Glomerular visceral epithelial cell (primary cell): Measurements from ENCODE around the gene VEGFA.

Experiments
- DNase-seq: peaks from one replicate; pipeline ENCODE4 v3.0.0-alpha.2; 2016; ENCODE audit errors: extremely low spot score

Gene VEGFA

GRCh38 chr6:43785220-43785752 is 15.3 kb downstream of the VEGFA start:
- no peak for DNase-seq

- DNase-seq = no peak
These were observed 15.9 kb downstream of the VEGFA start for GRCh38 chr6:43785904-43786303.

- no peak for DNase-seq
These were observed 16.8 kb downstream of the VEGFA start for GRCh38 chr6:43786664-43787329.

DNA sequence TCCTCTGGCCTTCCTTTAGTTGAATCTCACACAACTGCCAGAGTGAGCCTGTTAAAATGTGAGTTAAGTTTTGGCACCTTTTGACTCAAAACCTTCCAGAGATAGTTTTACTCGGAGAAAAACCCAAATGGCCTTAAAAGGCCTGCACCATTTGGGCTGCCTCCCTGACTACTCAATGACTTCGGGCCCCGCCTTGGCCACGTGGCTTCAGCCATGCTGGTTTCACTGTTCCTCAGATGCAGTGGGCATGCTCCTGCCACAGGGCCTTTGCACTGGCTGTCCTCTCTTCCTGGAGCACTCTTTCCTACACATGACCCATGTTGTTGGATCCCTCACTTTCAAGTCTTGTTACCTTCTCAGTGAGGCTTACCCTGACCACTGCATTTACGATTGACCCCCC is 18.3 kb downstream of the VEGFA start:
- no peak for DNase-seq

DNA sequence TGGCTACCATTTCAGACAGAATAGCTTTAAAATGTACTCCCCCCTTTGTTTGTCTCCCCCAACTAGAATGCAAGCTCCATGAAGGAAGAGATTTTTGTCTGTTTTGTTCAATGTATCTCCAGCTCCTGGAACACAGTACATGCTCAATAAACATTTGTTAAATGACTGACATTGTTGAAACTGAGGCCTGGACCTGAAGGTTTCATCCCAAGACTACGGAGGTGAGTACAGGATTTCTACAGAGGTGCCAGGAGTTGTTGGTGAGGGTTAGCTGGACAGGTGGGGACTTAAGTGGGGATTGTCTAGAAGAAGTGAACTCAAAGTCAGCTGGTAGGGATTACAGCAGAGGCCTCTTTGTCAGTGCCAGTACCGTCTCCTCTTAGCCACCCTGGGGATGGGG is 19.4 kb downstream of the VEGFA start:
- no peak for DNase-seq

- DNase-seq = no peak
These were observed 20.0 kb downstream of the VEGFA start for GRCh38 chr6:43790031-43790430.

DNA sequence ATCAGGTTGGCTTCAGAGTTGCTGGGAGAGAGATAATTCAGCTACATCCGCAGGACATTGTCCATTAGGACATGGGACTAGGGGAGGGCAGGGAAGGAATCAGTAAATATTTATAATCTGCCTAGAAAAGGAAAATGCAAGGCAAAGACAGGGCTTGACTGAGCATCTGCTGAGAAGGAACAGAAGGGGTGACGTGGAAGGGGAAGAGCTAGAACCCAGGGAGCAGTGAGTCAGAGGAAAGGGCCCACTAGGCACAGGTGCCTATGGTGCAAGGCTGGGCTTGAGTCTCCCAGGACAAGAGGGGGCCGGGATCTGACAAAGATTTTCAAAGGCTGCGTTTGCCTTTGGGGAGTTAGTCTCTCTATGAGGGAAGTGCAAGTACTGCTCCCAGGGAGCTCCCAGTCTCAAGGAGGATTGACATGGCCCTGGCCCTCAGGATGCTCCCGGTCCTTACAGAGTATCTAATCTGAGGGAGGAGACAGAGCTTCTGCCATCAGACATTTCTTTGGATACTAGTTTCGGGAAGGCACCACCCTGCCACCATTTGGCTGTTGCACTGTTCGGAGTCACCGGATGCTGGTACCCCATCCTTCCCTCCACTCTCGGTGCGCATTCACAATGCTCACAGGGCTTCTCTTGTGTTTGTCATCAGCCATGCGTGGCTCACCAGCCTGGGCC is 21.9 kb downstream of the VEGFA start:
- DNase-seq = no peak

DNA sequence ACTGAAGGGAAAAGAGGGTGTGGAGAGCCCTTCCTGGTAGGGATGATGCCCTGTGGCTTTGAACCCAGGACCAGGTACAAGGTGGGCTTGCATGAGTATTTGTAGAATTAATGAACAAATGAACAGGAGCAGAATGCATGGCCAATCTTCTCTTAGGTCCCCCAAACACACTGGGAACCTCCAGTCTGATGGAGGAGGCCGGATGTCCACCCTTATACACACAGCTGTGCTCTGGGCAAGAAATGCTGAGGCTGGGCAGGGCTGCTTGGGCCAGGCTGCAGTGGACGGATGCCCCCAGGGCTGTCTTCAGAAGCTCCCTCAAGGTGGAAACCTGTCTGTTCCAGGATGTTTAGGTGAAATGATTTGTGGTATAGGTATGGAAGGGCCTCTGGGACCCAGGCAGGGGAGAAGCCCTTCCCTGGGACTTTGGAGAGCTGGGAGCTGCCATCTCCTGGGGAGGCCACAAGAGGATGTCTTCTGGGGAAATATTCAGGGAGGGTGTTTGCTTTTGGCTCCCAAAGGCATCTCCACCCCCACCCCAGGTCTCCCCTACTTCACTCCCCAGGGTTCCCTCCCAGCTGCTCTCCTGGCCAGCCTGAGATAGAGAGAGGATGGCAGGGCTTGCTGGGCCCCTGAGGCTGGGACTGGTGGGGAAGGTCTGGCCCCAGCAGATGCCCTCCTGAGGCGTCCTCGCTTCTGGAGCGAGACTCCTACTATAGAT is 23.3 kb downstream of the VEGFA start:
- DNase-seq = no peak

- no peak for DNase-seq
These were observed 23.8 kb downstream of the VEGFA start for GRCh38 chr6:43793875-43794242.

GRCh38 chr6:43795421-43795820 is 25.4 kb downstream of the VEGFA start:
- no peak for DNase-seq

GRCh38 chr6:43796168-43796567 is 26.2 kb downstream of the VEGFA start:
- DNase-seq = no peak

DNA sequence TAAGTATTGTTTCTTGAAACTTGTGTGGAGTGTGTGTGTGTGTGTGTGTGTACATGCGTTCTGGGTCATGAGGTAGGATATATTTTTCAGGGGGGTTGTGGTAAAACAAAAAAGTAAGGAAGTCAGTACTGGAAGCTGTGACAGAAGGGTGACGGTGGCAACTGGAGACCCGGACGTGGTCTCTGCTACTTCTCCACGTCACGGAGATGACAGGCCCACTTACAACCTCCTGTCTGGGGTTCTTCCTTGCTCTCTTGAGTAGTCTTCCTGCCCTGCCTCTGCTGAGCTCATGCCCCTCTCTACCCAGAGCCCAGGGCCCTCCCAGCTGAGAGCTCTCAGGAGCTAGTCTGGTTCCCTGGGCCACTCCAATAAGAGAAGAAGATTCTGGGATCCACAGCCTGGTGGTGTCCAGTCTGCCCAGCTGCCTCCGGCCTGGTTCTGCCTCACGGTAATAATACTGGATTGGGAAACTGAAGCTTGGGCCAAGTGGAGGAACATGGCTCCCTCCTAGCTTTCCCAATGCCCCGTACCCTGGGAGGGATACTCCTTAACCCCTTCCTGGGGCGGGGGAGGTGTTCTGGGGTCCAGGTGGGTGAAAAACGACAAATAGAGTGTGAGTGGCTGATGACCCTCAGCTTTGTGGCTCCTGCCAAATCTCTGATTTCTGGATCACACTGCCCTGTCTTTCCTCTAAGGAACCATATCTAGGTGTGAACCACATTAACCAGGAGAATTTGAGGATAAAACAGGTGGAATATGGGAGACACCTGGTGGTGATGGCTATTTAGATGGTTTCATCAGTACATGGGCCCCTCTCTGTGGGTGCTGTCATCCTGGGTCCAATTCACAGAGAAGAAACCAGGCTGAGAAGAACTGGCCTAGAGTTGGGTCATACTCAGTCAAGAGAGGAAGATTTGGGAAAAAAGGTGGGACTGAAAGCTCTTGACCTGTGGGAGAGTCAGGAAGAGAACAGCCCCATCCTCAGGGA is 27.2 kb downstream of the VEGFA start:
- DNase-seq = no peak

DNA sequence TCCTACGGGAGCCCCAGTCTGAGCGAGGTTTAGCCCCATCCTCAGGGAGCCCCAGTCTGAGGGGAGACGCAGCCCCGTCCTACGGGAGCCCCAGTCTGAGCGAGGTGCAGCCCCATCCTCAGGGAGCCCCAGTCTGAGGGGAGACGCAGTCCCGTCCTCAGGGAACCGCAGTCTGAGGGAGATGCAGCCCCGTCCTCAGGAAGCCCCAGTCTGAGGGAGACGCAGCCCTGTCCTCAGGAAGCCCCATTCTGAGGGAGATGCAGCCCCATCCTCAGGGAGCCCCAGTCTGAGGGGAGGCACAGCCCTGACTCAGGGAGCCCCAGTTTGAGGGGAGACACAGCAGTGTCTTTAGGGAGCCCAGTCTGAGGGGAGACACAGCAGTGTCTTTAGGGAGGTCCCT is 27.9 kb downstream of the VEGFA start:
- DNase-seq = no peak

- peak; percentile 85 for DNase-seq
These were observed 28.9 kb downstream of the VEGFA start for GRCh38 chr6:43798688-43799444.

GRCh38 chr6:43799551-43800297 is 29.7 kb downstream of the VEGFA start:
- DNase-seq = no peak

- no peak for DNase-seq
These were observed 30.2 kb downstream of the VEGFA start for GRCh38 chr6:43800298-43800623.

GRCh38 chr6:43800746-43801494 is 30.9 kb downstream of the VEGFA start:
- DNase-seq = no peak

DNA sequence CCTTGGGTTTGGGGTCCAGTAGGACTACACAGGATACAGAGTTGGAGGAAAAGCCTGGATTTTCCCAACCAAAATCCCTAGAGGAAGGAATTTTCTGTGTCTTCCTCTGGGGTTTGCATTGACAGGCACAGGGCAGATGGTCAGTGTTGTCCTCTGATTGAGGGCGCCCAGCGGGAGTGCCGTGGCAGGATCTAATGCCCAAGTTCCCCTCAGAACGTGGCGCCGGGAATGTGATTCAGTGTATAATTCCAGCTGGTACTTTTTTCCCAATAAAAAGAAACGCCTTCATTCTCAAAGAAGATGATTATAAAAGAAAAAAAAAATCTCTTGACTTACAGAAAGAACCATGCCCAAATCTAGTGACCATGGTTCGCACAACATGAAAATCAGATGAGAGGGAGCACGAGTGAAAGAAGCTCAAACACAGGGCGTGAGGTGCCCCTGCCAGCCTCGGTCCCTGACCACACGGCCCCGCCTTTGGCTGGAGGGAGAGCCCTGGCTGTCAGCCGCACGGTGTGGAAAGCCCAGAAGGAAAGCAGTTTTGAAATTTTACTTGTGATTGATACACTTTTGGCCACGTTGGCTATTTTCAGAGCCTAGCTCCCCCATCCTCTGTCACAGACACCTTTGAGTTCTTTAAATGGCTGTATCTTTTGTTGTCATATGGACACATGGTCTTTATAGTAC is 31.6 kb downstream of the VEGFA start:
- no peak for DNase-seq
